Activated CD8-positive, alpha-beta T cell treated with anti-CD3 and anti-CD28 coated beads for 36 hours (primary cell): Measurements from ENCODE around the gene CD276. TPM values are rescaled to one million over a fixed set of nuclear protein-coding genes. Genes with fewer than 3 reads are reported as not detected.

Source experiments
- ATAC-seq: fragments of 200-7000 bp; cut with Tn5 transposase; one replicate; pipeline ENCODE4 v1.10.0; 2021; ENCODE audit warnings: mild to moderate bottlenecking, moderate library complexity
- CTCF ChIA-PET: fragments of 350-600 bp; sonication (Branson Sonifier 250); formaldehyde crosslinking; loops from one replicate; lab custom pipeline; 2021; ENCODE audit warnings: antibody characterized with exemption; lab: Charles Lee
- POLR2A ChIA-PET: fragments of 350-600 bp; sonication (Branson Sonifier 250); formaldehyde crosslinking; loops from one replicate; lab custom pipeline; 2021; ENCODE audit warnings: antibody characterized with exemption; lab: Charles Lee
- DNase-seq: peaks from one replicate; pipeline ENCODE4 v3.0.0-alpha.2; 2020
- H3K27ac Mint-ChIP-seq: one replicate; pipeline ENCODE4 v1.8.0; 2021; ENCODE audit warnings: mild to moderate bottlenecking, mixed read lengths
- H3K27me3 Mint-ChIP-seq: one replicate; pipeline ENCODE4 v1.8.0; 2021; ENCODE audit warnings: mixed read lengths
- H3K36me3 Mint-ChIP-seq: one replicate; pipeline ENCODE4 v1.8.0; 2021; ENCODE audit warnings: low read depth, mixed read lengths
- H3K4me1 Mint-ChIP-seq: one replicate; pipeline ENCODE4 v1.8.0; 2021; ENCODE audit warnings: low read depth, mixed read lengths
- H3K4me3 Mint-ChIP-seq: one replicate; pipeline ENCODE4 v1.8.0; 2021; ENCODE audit warnings: mild to moderate bottlenecking, moderate library complexity, mixed read lengths
- H3K9me3 Mint-ChIP-seq: one replicate; pipeline ENCODE4 v1.8.0; 2021; ENCODE audit warnings: mixed read lengths
- intact Hi-C: fragments of 100-400 bp; cut with micrococcal nuclease; formaldehyde crosslinking; loops from one replicate; pipeline ENCODE4 v1.10.0; 2022
- total RNA-seq, 2 experiments: library from RNA; stranded (reverse); gene quantifications; one replicate each; pipeline ENCODE4 v1.2.3, GENCODE V29; 2021
- TF ChIP-seq, protein P1 (sequence below): fragments of 200-600 bp; IDR thresholded peaks from one replicate; pipeline ENCODE4 v1.8.0; 2022; ENCODE audit warnings: antibody characterized with exemption, mild to moderate bottlenecking

CD276 gene
- total RNA-seq, 2 experiments from 2014 or later: 0.31 to 0.45 TPM

DNA sequence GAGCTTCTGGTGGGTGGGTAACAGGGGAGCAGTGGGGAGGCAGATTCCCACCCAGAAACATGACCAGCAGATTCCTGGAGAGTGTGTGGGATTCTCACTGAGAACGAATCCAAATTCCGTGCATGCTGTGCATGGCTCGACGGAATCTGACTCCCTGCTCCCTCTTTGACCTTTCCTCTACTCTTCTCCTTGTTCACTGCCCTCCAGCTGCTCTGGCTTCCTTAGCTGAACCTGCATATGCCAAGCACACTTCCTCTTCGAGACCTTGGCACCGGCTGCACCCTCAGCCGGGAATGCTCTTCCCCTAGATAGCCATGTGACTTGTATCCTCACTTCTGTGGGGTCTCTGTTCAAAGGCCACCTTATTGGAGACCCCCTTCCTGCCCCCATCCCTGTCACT is 62.7 kb downstream of the CD276 start:
- intact Hi-C loops: no loop called here
- no peak overlapping the region for H3K27ac Mint-ChIP-seq
- DNase-seq (no peak), ATAC-seq (no peak)
- peaks cover 21% of the 10 kb centered on the region for H3K27me3 Mint-ChIP-seq
- H3K4me3 Mint-ChIP-seq: no peak overlapping the region
- no peaks in the 10 kb centered on the region for H3K9me3 Mint-ChIP-seq
- ChIA-PET CTCF (no interaction called here), POLR2A (no interaction called here)
- no peaks in the 10 kb centered on the region for H3K36me3 Mint-ChIP-seq
- H3K4me1 Mint-ChIP-seq: no peaks in the 10 kb centered on the region
- TF ChIP-seq, protein P1, sequence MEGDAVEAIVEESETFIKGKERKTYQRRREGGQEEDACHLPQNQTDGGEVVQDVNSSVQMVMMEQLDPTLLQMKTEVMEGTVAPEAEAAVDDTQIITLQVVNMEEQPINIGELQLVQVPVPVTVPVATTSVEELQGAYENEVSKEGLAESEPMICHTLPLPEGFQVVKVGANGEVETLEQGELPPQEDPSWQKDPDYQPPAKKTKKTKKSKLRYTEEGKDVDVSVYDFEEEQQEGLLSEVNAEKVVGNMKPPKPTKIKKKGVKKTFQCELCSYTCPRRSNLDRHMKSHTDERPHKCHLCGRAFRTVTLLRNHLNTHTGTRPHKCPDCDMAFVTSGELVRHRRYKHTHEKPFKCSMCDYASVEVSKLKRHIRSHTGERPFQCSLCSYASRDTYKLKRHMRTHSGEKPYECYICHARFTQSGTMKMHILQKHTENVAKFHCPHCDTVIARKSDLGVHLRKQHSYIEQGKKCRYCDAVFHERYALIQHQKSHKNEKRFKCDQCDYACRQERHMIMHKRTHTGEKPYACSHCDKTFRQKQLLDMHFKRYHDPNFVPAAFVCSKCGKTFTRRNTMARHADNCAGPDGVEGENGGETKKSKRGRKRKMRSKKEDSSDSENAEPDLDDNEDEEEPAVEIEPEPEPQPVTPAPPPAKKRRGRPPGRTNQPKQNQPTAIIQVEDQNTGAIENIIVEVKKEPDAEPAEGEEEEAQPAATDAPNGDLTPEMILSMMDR: no peak

DNA sequence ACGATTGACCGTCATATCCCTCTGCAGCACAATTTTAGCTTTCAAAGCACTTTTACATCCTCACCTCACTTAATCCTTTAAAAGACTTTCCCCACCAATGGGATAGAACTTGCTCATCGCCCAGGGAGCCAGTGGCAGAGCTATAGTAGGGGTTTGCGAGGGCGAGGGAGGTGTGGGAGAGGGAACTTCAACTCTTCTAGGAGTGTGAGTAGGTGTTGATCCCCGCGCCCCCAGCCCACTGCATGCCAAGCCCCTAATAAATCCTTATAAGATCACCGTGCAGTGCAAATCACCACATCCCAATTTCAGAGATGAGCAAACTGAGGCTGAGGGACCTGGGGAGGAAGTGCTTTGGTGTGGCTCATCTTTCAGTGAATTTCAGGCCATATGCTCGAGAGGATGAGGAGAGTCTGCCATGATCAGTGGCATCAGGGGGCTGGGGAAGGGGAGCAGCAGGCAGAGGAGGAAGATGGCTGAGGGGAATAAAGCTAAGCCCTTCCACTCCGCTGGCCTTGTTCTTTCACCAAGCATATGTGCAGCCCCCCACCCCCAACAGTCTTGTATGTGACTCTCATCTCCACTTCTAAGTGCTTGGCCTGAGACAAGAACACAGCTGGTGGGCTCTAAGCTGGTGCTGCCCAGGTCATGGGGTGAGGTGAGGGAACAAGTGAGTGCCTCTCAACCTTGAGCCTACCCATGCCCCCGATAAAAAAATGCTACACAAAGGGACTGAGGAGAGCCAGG is 63.8 kb downstream of the CD276 start:
- H3K9me3 Mint-ChIP-seq: no peaks in the 10 kb centered on the region
- no peak for DNase-seq
- ChIA-PET CTCF (no interaction called here), POLR2A (no interaction called here)
- intact Hi-C loops: no loop called here
- TF ChIP-seq, protein P1: no peak
- no peak overlapping the region for H3K27ac Mint-ChIP-seq
- H3K4me3 Mint-ChIP-seq: no peak overlapping the region
- ATAC-seq: no peak
- H3K36me3 Mint-ChIP-seq: no peaks in the 10 kb centered on the region
- peaks cover 21% of the 10 kb centered on the region for H3K27me3 Mint-ChIP-seq
- no peaks in the 10 kb centered on the region for H3K4me1 Mint-ChIP-seq

DNA sequence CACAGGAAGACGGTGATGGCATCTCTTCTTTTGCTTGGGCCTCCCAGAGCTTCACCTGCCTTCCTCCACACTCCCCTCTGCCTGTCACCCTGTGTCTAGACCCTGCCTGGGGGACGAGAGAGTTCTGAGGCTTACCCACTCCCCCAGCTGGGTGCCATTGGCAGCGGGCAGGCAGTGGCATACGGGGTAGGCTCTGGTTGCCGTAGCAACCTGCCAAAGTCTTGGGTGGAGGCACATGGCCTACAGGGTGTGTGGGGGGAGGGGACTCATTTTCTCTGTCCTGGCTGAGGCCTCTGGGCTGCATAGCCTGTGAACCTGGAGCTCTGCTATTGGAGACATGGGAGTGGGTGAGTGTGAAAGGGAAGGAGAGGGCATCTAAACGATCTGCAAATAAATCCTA is 64.5 kb downstream of the CD276 start:
- DNase-seq (no peak), ATAC-seq (no peak)
- Mint-ChIP-seq H3K36me3 (no peaks in the 10 kb centered on the region), H3K9me3 (no peaks in the 10 kb centered on the region), H3K4me3 (no peak overlapping the region), H3K27ac (no peak overlapping the region), H3K27me3 (peaks cover 25% of the 10 kb centered on the region), H3K4me1 (no peaks in the 10 kb centered on the region)
- intact Hi-C loops: no loop called here
- TF ChIP-seq, protein P1: no peak
- POLR2A ChIA-PET: no interaction called here
- CTCF ChIA-PET: no interaction called here

DNA sequence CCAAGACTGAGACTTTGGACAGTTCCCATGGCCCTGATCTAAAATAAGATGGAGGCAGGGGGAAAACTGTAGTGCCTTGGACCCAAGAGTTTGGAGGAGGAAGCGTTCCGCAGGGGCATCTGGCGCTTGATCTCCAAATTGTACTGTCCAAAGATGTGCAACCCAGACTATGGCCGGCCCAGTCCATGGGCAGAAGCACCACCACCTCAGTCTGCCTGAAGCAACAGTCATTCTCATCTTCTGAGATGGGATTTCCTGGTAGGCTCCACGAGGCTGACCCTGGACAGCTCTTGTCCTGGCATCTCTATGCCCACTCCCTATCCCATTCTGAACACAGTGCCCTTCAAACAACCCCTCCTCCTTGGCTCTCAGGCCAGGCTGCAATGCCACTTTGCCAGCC is 65.3 kb downstream of the CD276 start:
- no peaks in the 10 kb centered on the region for H3K36me3 Mint-ChIP-seq
- ChIA-PET POLR2A (no interaction called here), CTCF (no interaction called here)
- ATAC-seq (no peak), DNase-seq (no peak)
- TF ChIP-seq, protein P1: no peak
- H3K9me3 Mint-ChIP-seq: no peaks in the 10 kb centered on the region
- peaks cover 33% of the 10 kb centered on the region for H3K27me3 Mint-ChIP-seq
- intact Hi-C loops: no loop called here
- no peak overlapping the region for H3K27ac Mint-ChIP-seq
- H3K4me1 Mint-ChIP-seq: no peaks in the 10 kb centered on the region
- H3K4me3 Mint-ChIP-seq: no peak overlapping the region

DNA sequence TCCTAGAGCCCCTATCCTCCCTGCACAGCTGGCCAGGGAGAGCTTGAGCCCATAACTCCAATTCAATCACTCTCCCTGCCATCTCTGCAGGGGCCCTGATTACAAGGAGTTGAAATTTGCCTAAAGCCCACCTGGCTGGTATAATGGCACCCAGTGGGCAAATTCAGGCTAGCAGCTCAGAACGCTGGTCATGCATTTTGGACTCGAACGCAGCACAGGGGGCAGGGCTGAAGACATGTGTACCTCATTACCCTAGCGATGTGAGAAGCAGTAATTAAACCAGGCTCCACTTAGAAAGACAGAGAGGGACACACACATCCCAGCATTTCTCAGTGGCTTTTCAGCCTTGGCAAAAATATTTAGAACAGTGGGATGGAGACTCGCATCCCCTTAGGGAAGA is 65.8 kb downstream of the CD276 start:
- Mint-ChIP-seq H3K36me3 (no peaks in the 10 kb centered on the region), H3K4me3 (no peak overlapping the region), H3K9me3 (no peaks in the 10 kb centered on the region), H3K4me1 (no peaks in the 10 kb centered on the region), H3K27ac (no peak overlapping the region), H3K27me3 (peaks cover 37% of the 10 kb centered on the region)
- TF ChIP-seq, protein P1: no peak
- DNase-seq (no peak), ATAC-seq (no peak)
- CTCF ChIA-PET: interaction anchor here (0.6 kb wide), 1 partner anchor 203 kb away, joined by 3 read pairs; no protein-coding TSS in a partner anchor
- intact Hi-C loops: no loop called here
- POLR2A ChIA-PET: no interaction called here
